Left forelimb (tissue), 1 donor: ENCODE data around the gene GARIN5A.
A peak's percentile ranks its signal among the peaks of the same experiment; 100 is the strongest.

Experiments used
- DNase-seq: peaks from one replicate; pipeline ENCODE4 v3.0.0-alpha.2; 2018; ENCODE audit warnings: low spot score

The GARIN5A gene

DNA sequence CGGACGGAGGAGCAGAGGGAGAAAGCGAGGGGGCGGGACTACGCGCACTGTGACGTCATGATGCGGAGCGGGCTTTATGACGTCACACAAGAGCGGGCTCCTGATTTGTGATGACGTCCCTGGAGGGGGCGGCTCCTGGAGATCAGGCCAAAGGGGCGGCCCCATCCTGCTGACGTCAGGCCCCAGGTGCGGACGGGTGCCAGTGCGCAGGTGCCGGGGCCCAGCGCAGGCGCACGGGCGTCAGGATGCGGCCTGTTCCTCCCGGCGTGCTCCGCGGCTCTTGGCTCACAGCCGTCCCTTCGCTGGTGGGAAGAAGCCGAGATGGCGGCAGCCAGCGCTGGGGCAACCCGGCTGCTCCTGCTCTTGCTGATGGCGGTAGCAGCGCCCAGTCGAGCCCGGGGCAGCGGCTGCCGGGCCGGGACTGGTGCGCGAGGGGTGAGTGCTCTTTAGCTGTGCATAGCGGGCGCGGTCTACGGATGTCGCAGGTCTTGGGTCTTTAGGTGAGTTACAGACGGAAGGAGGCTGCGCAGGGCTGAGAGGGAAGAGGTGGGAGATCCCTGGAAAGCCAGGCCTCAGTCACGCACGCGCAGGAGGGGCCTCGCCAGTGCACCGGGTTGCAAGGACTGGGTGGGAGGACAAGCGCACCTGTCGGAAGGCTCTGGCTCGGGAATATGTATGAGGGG lies at the start of gene GARIN5A, which contains the start of gene EMC10:
Gene GARIN5A (minus strand): TSS at position 625 of the 683 bp plus-strand sequence. CDS start 460 bp downstream, at position 165.
Gene EMC10 (plus strand): TSS at position 284 of the 683 bp plus-strand sequence. CDS start 38 bp downstream, at position 322.
- peak; percentile 96 for DNase-seq

DNA sequence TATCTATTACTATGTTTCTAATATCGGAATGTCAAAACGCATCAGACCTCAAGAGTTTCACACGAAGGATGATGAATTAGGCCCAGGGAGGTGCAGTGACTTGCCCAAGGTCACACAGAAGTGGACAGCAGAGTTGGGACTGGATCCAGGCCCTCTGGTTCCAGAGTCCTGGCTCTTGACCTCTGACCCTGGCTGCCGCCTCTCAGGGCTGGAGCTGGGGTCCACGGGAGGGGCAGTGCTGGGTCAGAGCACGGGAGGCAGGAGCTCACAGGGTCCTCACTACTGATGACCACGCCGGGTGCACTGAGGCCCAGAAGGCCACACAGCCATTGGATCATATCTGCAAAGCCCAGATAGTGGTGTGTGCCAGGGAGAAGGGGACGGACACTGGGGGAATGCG lies 46.2 kb upstream of the GARIN5A start:
- DNase-seq: no peak

DNA sequence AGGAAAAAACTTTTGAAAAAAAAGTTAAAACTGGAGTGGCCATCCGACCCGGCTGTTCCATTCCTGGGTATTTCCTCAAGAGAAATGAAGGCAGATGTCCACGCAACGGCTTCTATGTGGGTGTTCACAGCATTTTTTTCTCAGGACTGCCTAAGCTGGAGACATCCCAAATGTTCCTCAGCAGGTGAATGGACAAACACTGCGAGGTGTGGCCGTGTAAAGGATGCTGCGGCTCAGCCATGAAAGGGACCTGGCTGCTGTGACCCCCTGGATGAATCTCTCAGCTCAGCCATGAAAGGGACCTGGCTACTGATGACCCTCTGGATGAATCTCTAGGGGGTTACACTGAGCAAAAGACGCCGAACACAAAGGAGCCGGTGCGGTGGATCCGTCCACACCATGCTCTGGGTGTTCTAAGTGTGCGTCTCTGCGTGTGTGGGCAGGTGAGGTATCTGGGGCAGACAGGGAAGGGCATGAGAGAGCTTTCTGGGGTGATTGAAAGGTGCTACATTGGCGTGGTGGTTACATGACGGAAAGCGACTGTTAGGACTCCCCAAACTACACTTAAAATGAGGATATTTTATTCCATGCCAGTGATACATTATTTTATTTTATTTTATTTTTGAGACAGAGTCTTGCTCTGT lies 44.3 kb upstream of the GARIN5A start:
- no peak for DNase-seq

DNA sequence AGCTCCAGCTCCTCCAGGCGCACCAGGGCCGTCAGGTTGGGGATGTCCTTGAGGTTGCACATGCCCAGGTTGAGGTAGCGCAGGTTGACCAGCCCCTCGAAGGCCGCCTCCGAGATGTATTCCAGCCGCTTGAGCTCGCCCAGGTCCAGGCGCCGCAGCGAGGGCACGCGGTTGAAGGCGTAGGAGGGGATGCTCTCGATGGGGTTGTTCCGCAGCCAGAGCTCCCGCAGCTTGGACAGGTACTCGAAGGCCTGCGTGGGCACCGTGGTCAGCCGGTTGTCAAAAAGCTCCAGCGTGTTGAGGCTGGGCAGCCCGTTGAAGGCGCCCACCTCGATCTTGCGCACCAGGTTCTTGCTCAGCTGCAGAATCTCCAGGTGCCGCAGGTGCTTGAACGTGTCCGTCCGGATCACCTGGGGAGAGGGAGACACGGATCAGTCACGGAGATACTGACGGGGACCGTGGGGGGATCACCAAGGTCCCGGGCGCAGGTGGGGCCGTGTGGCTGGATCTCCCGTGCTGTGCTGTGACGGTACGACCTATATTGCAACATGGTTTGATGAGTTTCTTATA lies 42.4 kb upstream of the GARIN5A start:
- no peak for DNase-seq

DNA sequence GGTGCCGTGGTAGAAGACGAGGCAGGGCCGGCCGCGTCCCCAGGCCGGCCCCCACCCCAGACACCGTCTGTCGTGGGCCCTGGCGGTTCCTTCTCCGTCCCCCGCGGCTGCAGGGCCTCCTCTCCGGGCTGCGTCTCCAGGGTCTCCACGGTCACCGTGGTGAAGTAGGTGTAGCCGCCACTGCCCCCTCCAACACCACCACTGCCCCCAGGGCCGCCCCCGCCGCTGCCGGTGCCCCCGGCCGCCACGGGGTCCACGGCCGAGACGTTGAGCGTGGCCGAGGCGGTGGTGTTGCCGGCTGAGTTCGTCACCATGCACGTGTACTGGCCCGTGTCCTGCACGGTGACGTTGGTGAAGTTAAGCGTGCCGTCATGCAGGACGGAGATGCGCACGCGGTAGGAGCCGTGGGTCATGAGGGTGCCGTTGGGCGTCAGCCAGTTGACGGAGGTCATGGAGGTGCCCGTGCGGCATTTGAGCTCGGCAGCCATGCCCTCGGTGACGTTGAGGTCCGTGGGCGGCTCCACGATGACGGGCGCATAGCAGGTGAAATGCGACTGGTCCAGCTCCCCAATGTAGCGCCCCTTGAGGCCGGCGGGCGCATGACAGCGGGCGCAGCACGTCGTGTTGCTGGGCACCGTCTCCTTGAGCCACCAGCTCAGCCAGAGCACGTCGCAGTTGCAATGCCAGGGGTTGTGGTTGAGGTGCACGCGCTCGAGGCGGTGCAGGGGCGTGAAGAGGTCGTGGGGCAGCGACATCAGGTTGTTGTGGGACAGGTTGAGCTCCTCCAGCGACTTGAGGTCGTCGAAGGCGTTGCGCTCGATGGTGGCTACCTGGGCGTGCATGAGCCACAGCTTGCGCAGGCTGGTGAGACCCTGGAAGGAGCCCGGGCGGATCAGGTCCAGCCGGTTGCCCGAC lies 41.7 kb upstream of the GARIN5A start:
- DNase-seq: no peak

DNA sequence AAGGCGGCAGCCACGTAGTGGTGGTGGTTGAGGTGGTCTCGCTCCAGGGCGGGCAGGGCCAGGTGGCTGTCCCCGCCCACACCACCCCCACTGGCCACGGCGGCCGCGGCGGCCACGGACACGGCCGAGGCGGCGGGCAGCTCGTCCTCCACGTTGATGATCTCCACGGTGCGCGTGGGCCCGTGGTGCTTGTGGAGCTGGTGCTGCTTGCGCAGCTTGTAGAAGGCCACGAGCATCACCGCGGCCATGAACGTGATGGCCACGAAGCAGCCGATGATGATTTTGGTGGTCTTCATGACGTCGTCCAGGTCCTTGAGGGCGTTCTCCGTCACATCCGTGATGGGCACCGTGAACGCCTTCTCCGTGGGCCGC lies 41.0 kb upstream of the GARIN5A start:
- no peak for DNase-seq

DNA sequence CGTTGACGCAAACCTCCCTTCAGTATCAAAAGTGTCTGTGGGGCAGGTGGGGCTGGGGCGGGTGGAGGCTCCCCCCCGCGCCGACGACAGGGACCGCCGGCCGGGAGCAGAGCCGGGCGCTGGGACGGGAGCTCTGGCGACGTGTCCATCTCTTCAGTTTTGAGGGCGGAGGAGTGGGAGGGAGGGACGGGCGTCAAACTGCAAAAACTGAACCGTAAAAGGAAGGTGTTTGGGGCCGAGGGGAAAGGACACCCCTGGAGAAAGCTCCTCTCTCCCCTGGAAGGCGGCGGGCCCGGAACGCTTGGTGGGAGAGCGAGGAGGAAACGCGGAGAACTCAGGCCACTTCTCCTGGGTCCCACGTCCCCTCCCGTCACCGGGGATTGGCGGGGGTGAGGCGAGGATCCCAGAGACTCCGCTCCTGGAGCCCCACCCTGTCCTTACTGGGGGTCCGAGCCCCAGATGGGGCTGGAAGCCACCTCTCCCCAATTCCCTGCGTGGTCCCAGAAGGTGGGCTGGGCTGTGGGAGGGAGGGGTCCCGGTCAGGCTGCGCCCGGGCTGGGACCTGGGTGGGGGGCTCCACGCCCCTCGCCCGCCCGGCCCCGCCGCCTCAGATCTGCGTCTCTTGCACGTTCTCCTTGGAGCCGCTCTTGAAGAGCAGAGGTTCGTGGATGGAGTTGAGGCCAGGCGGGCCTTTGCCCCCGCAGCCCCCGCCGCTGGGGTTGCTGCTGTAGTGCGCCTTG lies 40.5 kb upstream of the GARIN5A start:
- DNase-seq: no peak

DNA sequence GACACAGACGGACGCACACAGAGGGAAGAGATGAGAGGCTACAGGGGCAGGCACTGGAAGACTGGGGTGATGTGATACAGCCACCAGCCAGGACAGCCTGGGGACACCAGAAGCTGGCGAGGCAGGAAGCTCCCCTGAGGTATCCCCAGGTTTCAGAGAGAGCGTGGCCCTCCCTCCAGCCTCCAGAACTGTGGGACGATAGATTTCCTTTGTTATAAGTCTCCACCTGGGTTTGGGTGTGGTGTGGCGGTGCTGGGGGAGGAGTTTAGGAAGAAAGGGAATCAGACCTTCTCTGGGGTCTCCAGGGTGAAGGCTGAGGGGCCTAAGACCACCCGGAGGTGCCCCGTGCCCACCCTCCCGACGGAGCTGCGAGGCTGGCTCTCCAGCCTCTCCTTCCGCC lies 39.8 kb upstream of the GARIN5A start:
- no peak for DNase-seq

DNA sequence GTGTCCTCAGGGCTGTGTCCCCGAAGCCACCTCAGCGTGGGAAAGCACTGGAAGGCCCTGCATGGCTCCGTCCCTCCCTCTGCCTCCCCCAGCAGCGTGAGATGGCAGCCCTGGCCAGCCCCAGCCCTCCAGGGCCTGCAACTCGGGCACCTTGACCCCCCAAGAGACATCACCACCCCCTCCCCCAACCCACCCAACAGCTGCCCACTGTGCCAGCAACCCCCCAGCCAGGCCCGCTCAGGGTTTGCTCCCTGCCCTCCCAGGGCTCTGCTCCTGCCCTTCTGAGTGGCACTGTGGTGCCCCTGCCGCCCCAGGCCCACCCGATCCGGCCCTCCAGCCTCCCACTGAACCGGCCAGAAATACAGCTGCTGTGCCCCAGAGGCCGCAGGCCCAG lies 38.5 kb upstream of the GARIN5A start:
- no peak for DNase-seq

DNA sequence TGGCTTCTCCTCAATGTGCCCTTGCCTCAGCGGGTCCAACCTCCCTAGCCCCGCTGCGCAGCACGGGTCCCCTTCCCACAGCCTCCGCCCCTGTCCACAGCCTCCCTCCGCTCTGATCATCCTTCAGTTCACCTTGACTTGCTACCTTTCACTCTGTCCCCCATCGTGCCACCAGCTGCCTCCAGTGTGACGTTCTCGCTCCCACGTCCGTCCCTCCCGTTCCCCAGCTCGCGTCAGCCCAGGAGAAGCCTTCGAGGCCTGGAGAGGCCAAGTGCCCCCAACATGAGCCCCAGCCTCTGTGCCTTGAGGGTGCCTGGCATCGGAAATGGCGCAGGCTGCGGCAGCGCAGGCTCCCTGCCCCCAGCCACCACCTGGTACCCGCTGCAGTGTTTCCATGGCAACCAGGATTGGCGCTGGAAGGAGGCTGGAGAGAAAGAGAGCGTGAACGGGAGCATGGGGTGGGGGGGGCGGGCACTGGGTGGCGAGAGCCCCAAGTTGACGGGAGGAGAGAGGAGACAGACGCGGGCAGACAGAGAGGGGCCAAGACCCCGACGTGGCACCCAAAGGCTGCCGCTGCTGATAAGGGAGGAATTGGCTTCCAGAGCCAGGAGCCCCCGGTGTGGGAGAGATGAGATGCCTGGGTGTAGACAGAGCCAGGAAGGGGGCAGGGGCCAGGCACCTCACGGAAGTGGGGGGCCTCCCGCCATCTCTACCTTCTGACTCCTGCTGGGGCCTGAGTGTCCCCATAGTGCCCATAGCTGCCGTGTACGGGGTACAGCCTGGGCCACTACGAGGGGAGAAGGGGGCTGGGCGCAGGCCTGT lies 37.9 kb upstream of the GARIN5A start:
- DNase-seq: no peak

DNA sequence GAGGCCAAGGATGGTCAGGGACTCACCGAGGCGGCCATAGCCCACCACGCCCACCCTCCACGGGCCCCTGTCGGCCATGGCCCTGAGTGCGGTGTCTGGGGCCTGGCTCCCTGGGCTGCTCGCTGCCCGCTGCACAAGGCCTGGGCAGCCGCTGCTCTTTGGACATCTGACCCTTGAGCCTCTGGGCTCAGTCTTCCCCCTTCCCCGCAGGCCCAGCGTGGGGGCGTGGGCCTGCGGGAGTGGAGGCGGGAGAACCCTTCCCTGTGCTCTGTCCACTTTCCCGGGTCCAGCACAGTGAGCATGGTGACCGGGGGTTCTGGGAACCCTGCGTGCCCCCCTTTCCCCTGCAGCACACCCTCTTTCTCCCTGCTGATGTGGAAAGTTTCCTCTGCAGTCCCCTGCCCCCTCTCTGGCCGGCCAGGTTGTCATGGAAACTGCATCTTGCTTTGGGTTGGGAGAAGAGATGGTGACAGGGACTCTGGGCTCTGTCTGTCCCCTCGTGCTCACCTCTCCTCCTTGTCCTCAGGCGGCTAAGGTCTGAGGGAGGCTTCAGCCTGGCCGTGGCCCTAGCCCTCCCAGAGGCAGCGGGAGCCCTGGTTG lies 37.2 kb upstream of the GARIN5A start, which contains the start of gene ASPDH:
Gene ASPDH (minus strand): TSS at position 168 of the 600 bp plus-strand sequence. CDS start 90 bp downstream, at position 78.
- no peak for DNase-seq

DNA sequence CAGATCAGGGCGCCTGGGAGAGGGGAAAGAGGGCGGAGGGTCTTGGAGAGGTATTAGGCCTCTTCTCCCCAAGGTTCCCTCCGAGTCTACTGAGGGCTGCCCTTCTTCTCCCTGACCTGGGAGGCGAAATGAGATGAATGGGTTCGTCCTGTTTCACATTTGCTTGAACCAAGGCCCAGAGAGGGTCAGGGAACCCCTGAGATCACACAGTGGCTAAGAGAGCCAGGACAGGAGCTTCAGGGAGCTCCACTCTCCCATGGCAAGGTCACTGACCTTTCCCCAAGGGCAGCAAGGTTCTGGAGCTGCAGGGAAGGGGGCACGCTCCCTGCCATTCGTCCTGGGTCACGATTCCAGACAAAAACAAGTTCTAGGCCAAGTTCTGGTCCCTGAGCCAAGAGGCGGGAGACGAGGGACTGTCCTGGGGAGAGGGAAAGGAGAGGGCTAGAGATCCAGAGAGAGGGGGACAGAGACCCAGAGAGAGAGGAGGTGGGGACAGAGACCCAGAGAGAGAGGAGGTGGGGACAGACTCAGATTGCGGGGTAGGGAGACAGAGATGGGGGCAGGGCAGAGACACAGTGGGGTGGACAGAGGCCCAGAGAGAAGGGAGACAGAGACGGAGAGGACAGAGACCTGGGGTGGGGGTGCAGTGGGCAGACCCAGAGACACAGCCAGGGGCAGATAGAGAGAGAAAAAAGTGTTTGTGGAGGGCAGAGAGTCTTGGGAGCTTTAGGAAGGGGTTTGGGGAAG lies 36.5 kb upstream of the GARIN5A start:
- DNase-seq: no peak

DNA sequence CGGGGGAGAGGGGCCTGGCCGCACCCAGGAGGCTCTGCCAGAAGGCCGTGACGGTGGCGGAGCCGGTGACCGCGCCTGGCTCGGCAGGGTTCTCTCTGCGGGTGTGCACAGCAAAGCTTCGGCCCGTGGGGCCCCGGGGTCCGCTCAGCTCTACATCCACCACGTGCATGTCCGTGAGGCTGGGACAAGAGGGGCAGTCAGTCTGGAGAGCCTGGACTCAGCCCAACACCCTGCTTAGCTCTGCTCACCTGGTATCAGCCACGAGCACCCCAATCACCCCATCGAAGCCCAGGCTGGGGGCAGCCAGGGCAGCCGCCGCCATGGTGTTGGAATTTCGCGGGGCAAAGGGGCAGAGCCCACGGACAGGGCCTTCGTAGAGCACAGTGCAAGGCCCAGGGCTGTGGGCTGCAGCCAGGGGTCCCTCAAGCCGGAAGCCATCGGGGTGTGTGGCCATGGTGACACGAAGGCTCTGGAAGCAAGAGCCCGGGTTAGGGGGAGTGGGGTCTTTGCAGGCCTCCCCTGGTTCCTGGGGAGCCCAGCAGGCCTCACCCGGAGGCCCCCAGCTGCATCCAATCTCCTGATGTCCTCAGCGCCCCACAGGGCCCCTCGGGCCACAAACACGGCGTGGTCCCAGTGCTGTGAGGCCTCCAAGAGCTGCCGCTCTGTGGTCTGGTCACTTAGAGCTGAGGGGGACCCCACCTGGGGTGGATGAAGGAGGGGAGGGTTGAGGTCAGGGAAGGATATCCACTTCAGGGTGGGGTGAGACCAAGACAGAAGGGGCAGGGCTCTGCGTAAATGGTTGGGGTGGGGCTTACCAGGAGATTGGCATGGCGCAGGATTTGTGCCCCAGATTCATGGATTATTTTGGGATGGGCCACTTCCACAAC lies 35.7 kb upstream of the GARIN5A start:
- no peak for DNase-seq

DNA sequence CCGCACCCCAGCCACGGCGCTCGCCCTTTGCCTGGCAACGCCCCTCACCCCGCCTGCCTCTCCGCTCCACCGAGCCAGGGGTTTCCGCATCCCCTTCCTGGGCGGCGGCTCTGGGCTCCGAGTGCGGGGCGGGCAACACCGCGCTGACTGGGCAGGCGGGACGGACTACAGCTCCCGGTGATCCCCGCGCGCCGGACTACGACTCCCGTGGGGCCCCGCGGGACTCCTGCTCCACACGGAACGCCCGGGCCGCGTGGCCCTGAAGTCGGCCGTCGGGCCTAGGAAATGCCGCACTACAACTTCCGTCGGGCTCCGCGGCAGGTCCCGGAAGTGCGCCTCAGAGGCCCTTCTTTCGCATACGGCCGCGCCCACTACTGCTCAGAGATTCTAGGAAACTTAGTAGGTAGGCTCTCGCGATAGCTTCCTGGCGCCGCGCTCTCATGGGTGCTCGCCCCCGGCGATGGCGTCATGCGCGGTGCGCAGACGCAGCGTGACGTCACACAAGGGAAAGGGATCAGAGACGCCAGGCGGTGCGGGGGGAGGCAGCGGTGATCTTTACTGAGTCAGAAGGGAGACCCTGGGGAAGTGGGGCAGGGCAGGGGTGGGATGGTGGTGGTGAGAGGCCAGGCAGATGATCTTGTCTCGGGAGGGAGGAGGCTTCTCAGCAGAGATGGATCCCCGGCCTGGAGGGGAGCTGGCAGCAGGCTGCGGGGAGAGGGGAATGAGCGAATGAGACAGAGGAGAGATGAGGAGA lies 34.6 kb upstream of the GARIN5A start, which contains the start of gene JOSD2:
Gene JOSD2 (minus strand): TSS at position 123 of the 754 bp plus-strand sequence. CDS start 760 bp downstream, outside the sequence.
- DNase-seq: peak; percentile 98

DNA sequence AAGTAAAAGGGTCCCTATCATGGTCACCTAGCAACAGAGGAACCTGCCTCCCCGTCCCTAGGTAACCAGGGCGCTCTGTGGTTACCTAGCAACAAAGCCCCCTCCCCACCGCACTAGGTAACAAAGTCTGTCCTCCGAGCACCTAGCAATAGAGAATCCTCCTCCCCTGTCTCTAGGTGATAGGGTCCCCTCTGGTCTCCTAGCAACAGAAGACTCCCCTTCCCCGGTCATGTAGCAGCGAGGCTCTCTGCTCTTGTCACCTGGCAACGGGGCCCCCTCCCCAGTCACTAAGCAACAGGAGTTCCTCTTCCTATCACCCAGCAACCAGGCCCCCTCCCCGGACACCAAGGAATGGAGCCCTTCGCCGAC lies 34.0 kb upstream of the GARIN5A start:
- DNase-seq: no peak

DNA sequence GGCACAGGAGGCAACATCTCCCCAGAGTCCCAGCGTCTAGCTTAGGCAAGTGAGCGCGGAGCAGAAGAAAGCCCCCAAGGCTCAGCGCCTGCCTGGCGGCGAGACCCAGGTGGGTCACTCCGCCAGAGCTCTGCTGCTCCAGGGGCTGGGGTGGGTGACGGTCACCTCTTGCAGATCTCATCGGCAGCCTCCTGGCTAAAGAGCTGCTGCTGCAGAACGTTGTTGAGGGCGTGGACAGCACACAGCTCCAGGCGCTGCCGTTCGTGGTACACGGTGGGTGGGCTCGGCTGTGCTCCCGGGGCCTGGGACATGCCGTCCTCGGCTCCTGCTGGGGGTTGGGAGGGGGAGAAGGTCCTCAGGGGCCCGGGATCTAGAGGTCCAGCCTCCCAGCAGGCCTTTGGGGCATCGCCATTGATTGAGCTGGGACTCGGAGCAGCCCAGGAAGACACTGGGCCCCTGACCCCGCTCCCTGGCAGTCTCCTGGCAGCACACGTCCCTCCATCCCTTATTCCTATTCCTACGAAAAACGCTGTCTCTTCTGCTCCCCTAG lies 33.5 kb upstream of the GARIN5A start:
- no peak for DNase-seq

DNA sequence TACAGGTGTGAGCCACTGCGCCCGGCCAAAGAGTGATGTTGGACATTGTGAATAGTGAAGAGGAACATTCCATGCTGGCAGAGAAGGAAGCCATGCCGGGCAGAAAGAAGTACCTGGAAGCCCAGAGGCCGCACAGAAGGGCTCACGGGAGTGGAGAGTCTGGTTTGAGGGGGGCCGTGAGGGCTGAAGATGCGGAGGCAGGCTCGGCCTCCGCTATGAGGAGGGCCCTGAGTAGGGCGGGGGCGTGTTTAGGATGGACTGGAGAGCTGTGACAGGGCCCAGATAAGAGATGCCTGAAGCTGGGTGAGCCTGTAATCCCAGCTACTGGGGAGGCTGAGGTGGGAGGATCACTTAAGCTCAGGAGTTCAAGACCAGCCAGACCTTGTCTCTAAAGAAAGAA lies 32.7 kb upstream of the GARIN5A start:
- DNase-seq: no peak
